Keratinocyte (primary cell): ENCODE measurements around the gene PCDHGA10. TPM values are rescaled to one million over a fixed set of nuclear protein-coding genes. Genes with fewer than 3 reads are reported as not detected.

Source experiments
- DNase-seq: peaks from one replicate; pipeline ENCODE4 v3.0.0-alpha.2; 2011; ENCODE audit warnings: low read depth, missing footprints, low spot score
- FAIRE-seq: peaks from 2 replicates; lab custom pipeline; 2011; peaks lifted over from hg19 to GRCh38; lab: Jason Lieb, UNC
- H2AFZ ChIP-seq: 2 replicates; pipeline ENCODE4 v1.6.0; 2012; ENCODE audit warnings: low read length, control low read depth, inconsistent platforms; ENCODE audit not compliant: control insufficient read depth
- H3K27ac ChIP-seq: 2 replicates; pipeline ENCODE4 v1.5.1; 2011; ENCODE audit warnings: low read length; ENCODE audit not compliant: control insufficient read depth, insufficient read depth
- H3K27me3 ChIP-seq: 3 replicates; pipeline ENCODE4 v1.6.0; 2011; ENCODE audit warnings: low read length; ENCODE audit not compliant: control insufficient read depth, insufficient read depth; ENCODE audit errors: extremely low read depth
- H3K36me3 ChIP-seq, 2 experiments: 2 replicates in 1 of 2; 3 replicates in 1 of 2; pipeline ENCODE4 v1.5.1; 2011; ENCODE audit warnings: low read length in 2 of 2, mild to moderate bottlenecking in 1 of 2; ENCODE audit not compliant: control insufficient read depth in 2 of 2, insufficient read depth in 2 of 2; ENCODE audit errors: extremely low read depth in 1 of 2
- H3K4me1 ChIP-seq: 3 replicates; pipeline ENCODE4 v1.5.1; 2011; ENCODE audit warnings: low read length; ENCODE audit not compliant: control insufficient read depth, insufficient read depth; ENCODE audit errors: extremely low read depth
- H3K4me2 ChIP-seq: 3 replicates; pipeline ENCODE4 v1.6.0; 2011; ENCODE audit warnings: low read depth, low read length; ENCODE audit not compliant: control insufficient read depth, insufficient read depth; ENCODE audit errors: extremely low read depth
- H3K4me3 ChIP-seq, 3 experiments: fragments of 200-600 bp in 1 of 3; sonication (generic) in 1 of 3; 2 replicates in 2 of 3; 3 replicates in 1 of 3; pipeline ENCODE4 v1.5.1; 2011 to 2016; ENCODE audit warnings: low read length in 3 of 3, mild to moderate bottlenecking in 3 of 3, control low read depth in 2 of 3, inconsistent platforms in 1 of 3, low read depth in 1 of 3, mixed read lengths in 1 of 3, mixed run types in 1 of 3, moderate library complexity in 1 of 3; ENCODE audit not compliant: control insufficient read depth in 2 of 3, insufficient read depth in 2 of 3; ENCODE audit errors: extremely low read depth in 1 of 3
- H3K79me2 ChIP-seq: 2 replicates; pipeline ENCODE4 v1.6.0; 2012; ENCODE audit warnings: low read length; ENCODE audit not compliant: control insufficient read depth, insufficient read depth
- H3K9ac ChIP-seq: 3 replicates; pipeline ENCODE4 v1.6.0; 2011; ENCODE audit warnings: low read length; ENCODE audit not compliant: control insufficient read depth, insufficient read depth; ENCODE audit errors: extremely low read depth
- H3K9me1 ChIP-seq: 3 replicates; pipeline ENCODE4 v1.6.0; 2011; ENCODE audit warnings: low read length; ENCODE audit not compliant: control insufficient read depth, insufficient read depth; ENCODE audit errors: extremely low read depth
- H3K9me3 ChIP-seq: 2 replicates; pipeline ENCODE4 v1.5.1; 2012; ENCODE audit warnings: low read depth, low read length; ENCODE audit not compliant: control insufficient read depth
- H4K20me1 ChIP-seq: 3 replicates; pipeline ENCODE4 v1.6.0; 2011; ENCODE audit warnings: low read length; ENCODE audit not compliant: control insufficient read depth, insufficient read depth; ENCODE audit errors: extremely low read depth
- CTCF ChIP-seq, 3 experiments: IDR thresholded peaks in 1 of 3; conservative IDR thresholded peaks in 1 of 3; optimal IDR thresholded peaks in 1 of 3; 2 replicates in 2 of 3; 3 replicates in 1 of 3; pipeline versions ENCODE3 to v1.5.1; 2011; ENCODE audit warnings: low read length in 3 of 3, mild to moderate bottlenecking in 3 of 3, moderate library complexity in 2 of 3, control low read depth in 1 of 3, inconsistent platforms in 1 of 3; ENCODE audit not compliant: insufficient read depth in 2 of 3; ENCODE audit errors: extremely low read depth in 1 of 3
- EZH2 ChIP-seq: IDR thresholded peaks from one replicate; pipeline ENCODE4 v1.6.1; 2012; ENCODE audit warnings: inconsistent platforms, mild to moderate bottlenecking, low read length, moderate library complexity
- dilution Hi-C: fragments of 300-500 bp; cut with MboI; formaldehyde crosslinking; loops from one replicate; pipeline ENCODE4 v1.7.0; 2020; ENCODE audit warnings: low sequenced_read_pairs; ENCODE audit not compliant: extremely low pct_ligation_motif_present
- polyA plus RNA-seq, 5 experiments: library from polyadenylated mRNA; depleted of rRNA in 3 of 5; stranded (reverse) in 3 of 5; stranded (forward) in 1 of 5; unstranded in 1 of 5; fragments of >200 nt; gene quantifications; 1 replicate in 1 of 5; 2 replicates in 3 of 5; 3 replicates in 1 of 5; pipeline versions ENCODE4 v1.2.1 to v1.2.3, GENCODE V29; 2011 to 2012; ENCODE audit warnings: missing spikeins in 2 of 5, low read depth in 1 of 5, low replicate concordance in 1 of 5

The PCDHGA10 gene
- polyA plus RNA-seq, 1 donor (not counting 4 experiments of a cell fraction or from before 2014, with no cell fraction given) = 1.3 TPM

- Histone ChIP-seq H3K27me3 (peaks cover 42% of the 10 kb centered on the region), H3K9ac (no peak overlapping the region)
- FAIRE-seq = no peak
Observed at GRCh38 chr5:141366016-141366896, 46.5 kb upstream of the PCDHGA10 start.

GRCh38 chr5:141369994-141370848, 42.6 kb upstream of the PCDHGA10 start, which contains the start of gene PCDHGB3:
PCDHGB3 (plus strand) TSS chr5:141370242; CDS start chr5:141370395, 153 bp downstream.
- Histone ChIP-seq H3K4me2 (peak within 1 kb of the TSS; percentile 29), H3K27me3 (peaks cover 42% of the 10 kb centered on the region), H3K4me3 (peak within 1 kb of the TSS in 2 of 3 experiments; percentile 1 to 31), H3K9ac (no peak within 1 kb of the TSS), H4K20me1 (no peaks in the 10 kb centered on the region), H2AFZ (peak within 1 kb of the TSS; percentile 33), H3K36me3 (no peaks in the 10 kb centered on the region), H3K9me1 (no peaks in the 10 kb centered on the region), H3K27ac (no peak within 1 kb of the TSS), H3K79me2 (no peaks in the 10 kb centered on the region), H3K4me1 (no peaks in the 10 kb centered on the region), H3K9me3 (peaks cover 33% of the 10 kb centered on the region)
- dilution Hi-C loops = no loop called here
- no peak for DNase-seq
- TF ChIP-seq EZH2 = no peak
- TF ChIP-seq CTCF (optimal IDR thresholded peaks at IDR 0.05 in 1 of 3, IDR thresholded peaks at IDR 0.05 in 1 of 3, conservative IDR thresholded peaks at IDR 0.05 in 1 of 3; ENCODE audit: extremely low read depth in 1 of 3, insufficient read depth in 2 of 3, low read length in 3 of 3) = peak; percentile 30 to 55 (median 31)
- no peak for FAIRE-seq

More at GRCh38 chr5:141366016-141366896, 46.5 kb upstream of the PCDHGA10 start:
- no peak overlapping the region for H3K27ac ChIP-seq
- DNase-seq = no peak
- H3K9me1 ChIP-seq = no peaks in the 10 kb centered on the region
- no peaks in the 10 kb centered on the region for H3K4me1 ChIP-seq
- no peaks in the 10 kb centered on the region for H4K20me1 ChIP-seq
- no peaks in the 10 kb centered on the region for H3K36me3 ChIP-seq
- H3K79me2 ChIP-seq = no peaks in the 10 kb centered on the region
- peaks cover 24% of the 10 kb centered on the region for H3K9me3 ChIP-seq
- H3K4me3 ChIP-seq = no peak overlapping the region
- TF ChIP-seq CTCF (optimal IDR thresholded peaks at IDR 0.05 in 1 of 3, IDR thresholded peaks at IDR 0.05 in 1 of 3, conservative IDR thresholded peaks at IDR 0.05 in 1 of 3; ENCODE audit: extremely low read depth in 1 of 3, insufficient read depth in 2 of 3, low read length in 3 of 3) (no peak), EZH2 (no peak)
- no peak overlapping the region for H3K4me2 ChIP-seq
- dilution Hi-C loops = no loop called here
- no peak overlapping the region for H2AFZ ChIP-seq
